NK-92 treated with Interleukin-12 subunit alpha and Interleukin-12 subunit beta, amount 100 ng/mL, for 24 hours (cell line): Measurements from ENCODE around the gene AGO3.
A peak's percentile ranks its signal among the peaks of the same experiment; 100 is the strongest.
"Not testable (repeated sequence)": the region's sequence is repeated elsewhere in the genome, so short reads cannot be mapped to it uniquely, and the experiment has no call there.

Experiments used
- DNase-seq: peaks from one replicate; lab custom pipeline; 2025; lab: John Stamatoyannopoulos, UW

Gene AGO3

GRCh38 chr1:35925741-35926140, 5.2 kb upstream of the AGO3 start:
- no peak for DNase-seq

- DNase-seq, result no peak
Observed at GRCh38 chr1:35927472-35927871, 3.4 kb upstream of the AGO3 start.

GRCh38 chr1:35929730-35930592, 944 bp upstream of the AGO3 start:
- no peak for DNase-seq

GRCh38 chr1:35931446-35932157, 697 bp downstream of the AGO3 start:
- peak; percentile 66 for DNase-seq

GRCh38 chr1:35932158-35932636, 1.3 kb downstream of the AGO3 start:
- DNase-seq, result no peak

- no peak for DNase-seq
Observed at GRCh38 chr1:35932941-35933340, 2.0 kb downstream of the AGO3 start.

- no peak for DNase-seq
Observed at GRCh38 chr1:35935442-35936388, 4.8 kb downstream of the AGO3 start.

- DNase-seq, result no peak
Observed at GRCh38 chr1:35936838-35937237, 5.9 kb downstream of the AGO3 start.

- no peak for DNase-seq
Observed at GRCh38 chr1:35939484-35939883, 8.6 kb downstream of the AGO3 start.

GRCh38 chr1:35945327-35945726, 14.4 kb downstream of the AGO3 start:
- no peak for DNase-seq

- no peak for DNase-seq
Observed at GRCh38 chr1:35947547-35947946, 16.6 kb downstream of the AGO3 start.

GRCh38 chr1:35958558-35958957, 27.7 kb downstream of the AGO3 start:
- no peak for DNase-seq

GRCh38 chr1:35959304-35959703, 28.4 kb downstream of the AGO3 start:
- DNase-seq, result no peak

- DNase-seq, result no peak
Observed at GRCh38 chr1:35962952-35963351, 32.0 kb downstream of the AGO3 start.

- not testable (repeated sequence) for DNase-seq
Observed at GRCh38 chr1:35964277-35964676, 33.4 kb downstream of the AGO3 start.

GRCh38 chr1:35968396-35968795, 37.5 kb downstream of the AGO3 start:
- DNase-seq, result no peak

GRCh38 chr1:35971601-35972000, 40.7 kb downstream of the AGO3 start:
- DNase-seq, result no peak

GRCh38 chr1:35972631-35973030, 41.7 kb downstream of the AGO3 start:
- not testable (repeated sequence) for DNase-seq

GRCh38 chr1:35980090-35980489, 49.2 kb downstream of the AGO3 start:
- DNase-seq, result no peak

- no peak for DNase-seq
Observed at GRCh38 chr1:35988237-35988636, 57.3 kb downstream of the AGO3 start.

GRCh38 chr1:36006941-36007500, 76.1 kb downstream of the AGO3 start:
- no peak for DNase-seq

GRCh38 chr1:36007741-36008140, 76.8 kb downstream of the AGO3 start:
- no peak for DNase-seq
